DND-41 (cell line): ENCODE measurements around the gene ATAD2B.

Experiments
- ATAC-seq: fragments of 200-7000 bp; cut with Tn5 transposase; 3 replicates; pipeline ENCODE4 v1.9.1; 2021; ENCODE audit warnings: low read depth; ENCODE audit not compliant: insufficient read depth
- DNase-seq: peaks from one replicate; pipeline ENCODE4 v3.0.0-alpha.2; 2020
- H2AFZ ChIP-seq: 2 replicates; pipeline ENCODE4 v1.6.0; 2012; ENCODE audit warnings: low read depth, low read length
- H3K27ac ChIP-seq: 2 replicates; pipeline ENCODE4 v1.5.1; 2012; ENCODE audit warnings: low read length, inconsistent platforms
- H3K27me3 ChIP-seq: fragments of 200-600 bp; sonication (generic); 2 replicates; pipeline ENCODE4 v1.6.0; 2012; ENCODE audit warnings: low read length, mild to moderate bottlenecking, inconsistent platforms; ENCODE audit not compliant: insufficient read depth, poor library complexity
- H3K36me3 ChIP-seq: 2 replicates; pipeline ENCODE4 v1.5.1; 2012; ENCODE audit warnings: low read length, inconsistent platforms; ENCODE audit not compliant: insufficient read depth
- H3K4me1 ChIP-seq: 2 replicates; pipeline ENCODE4 v1.5.1; 2012; ENCODE audit warnings: mild to moderate bottlenecking, low read length; ENCODE audit not compliant: insufficient read depth
- H3K4me2 ChIP-seq: 2 replicates; pipeline ENCODE4 v1.6.0; 2012; ENCODE audit warnings: mild to moderate bottlenecking, moderate library complexity, low read length, inconsistent platforms; ENCODE audit not compliant: insufficient read depth
- H3K4me3 ChIP-seq, 2 experiments: fragments of 200-600 bp in 1 of 2; shearing (Covaris generic) in 1 of 2; 2 replicates each; pipeline ENCODE4 v1.5.1; 2012 to 2016; ENCODE audit warnings: inconsistent platforms in 2 of 2, low read length in 2 of 2, mild to moderate bottlenecking in 2 of 2, low read depth in 1 of 2, moderate library complexity in 1 of 2
- H3K79me2 ChIP-seq: 2 replicates; pipeline ENCODE4 v1.6.0; 2012; ENCODE audit warnings: low read length, inconsistent platforms; ENCODE audit not compliant: insufficient read depth
- H3K9ac ChIP-seq: 2 replicates; pipeline ENCODE4 v1.6.0; 2012; ENCODE audit warnings: low read depth, mild to moderate bottlenecking, inconsistent platforms, low read length, moderate library complexity
- H3K9me3 ChIP-seq: 2 replicates; pipeline ENCODE4 v1.5.1; 2012; ENCODE audit warnings: low read length, moderate library complexity, mild to moderate bottlenecking, inconsistent platforms; ENCODE audit not compliant: insufficient read depth, severe bottlenecking
- H4K20me1 ChIP-seq: 2 replicates; pipeline ENCODE4 v1.6.0; 2012; ENCODE audit warnings: low read length; ENCODE audit not compliant: insufficient read depth
- CTCF ChIP-seq: IDR thresholded peaks from 2 replicates; pipeline ENCODE4 v1.5.1; 2012; ENCODE audit warnings: borderline replicate concordance, low read length, moderate library complexity, mild to moderate bottlenecking; ENCODE audit not compliant: poor library complexity, severe bottlenecking; ENCODE audit errors: extremely low read depth
- EZH2 ChIP-seq: IDR thresholded peaks from 3 replicates; pipeline ENCODE4 v1.6.1; 2012; ENCODE audit warnings: borderline replicate concordance, low read depth, mild to moderate bottlenecking, moderate library complexity, low read length, inconsistent platforms; ENCODE audit not compliant: severe bottlenecking

Gene ATAD2B

GRCh38 chr2:23940718-23941620 is 14.0 kb upstream of the ATAD2B start:
- peaks cover 28% of the 10 kb centered on the region for H3K4me1 ChIP-seq
- H3K27ac ChIP-seq = peak overlapping the region; percentile 80
- no peaks in the 10 kb centered on the region for H3K36me3 ChIP-seq
- H2AFZ ChIP-seq = peak overlapping the region; percentile 92
- peak overlapping the region; percentile 71 to 82 for H3K4me3 ChIP-seq
- no peaks in the 10 kb centered on the region for H4K20me1 ChIP-seq
- H3K9ac ChIP-seq = peak overlapping the region; percentile 69
- H3K79me2 ChIP-seq = peaks cover 52% of the 10 kb centered on the region
- H3K4me2 ChIP-seq = peak overlapping the region; percentile 76
- H3K9me3 ChIP-seq = no peaks in the 10 kb centered on the region
- DNase-seq (peak; percentile 51), ATAC-seq (peak; percentile 67)
- TF ChIP-seq EZH2 = no peak
- no peak for TF ChIP-seq CTCF
- no peaks in the 10 kb centered on the region for H3K27me3 ChIP-seq

GRCh38 chr2:23939987-23940717 is 13.2 kb upstream of the ATAD2B start, which contains the start of gene UBXN2A:
UBXN2A (plus strand) TSS chr2:23940463; CDS start chr2:23958315, 17,852 bp downstream.
- Histone ChIP-seq H3K36me3 (no peaks in the 10 kb centered on the region), H4K20me1 (no peaks in the 10 kb centered on the region), H3K4me3 (peak within 1 kb of the TSS; percentile 71 to 82), H3K27me3 (no peaks in the 10 kb centered on the region), H2AFZ (peak within 1 kb of the TSS; percentile 92), H3K9ac (peak within 1 kb of the TSS; percentile 69), H3K4me1 (peaks cover 28% of the 10 kb centered on the region), H3K4me2 (peak within 1 kb of the TSS; percentile 76), H3K9me3 (no peaks in the 10 kb centered on the region), H3K79me2 (peaks cover 46% of the 10 kb centered on the region), H3K27ac (peak within 1 kb of the TSS; percentile 84)
- no peak for TF ChIP-seq EZH2
- no peak for TF ChIP-seq CTCF
- DNase-seq (peak; percentile 80), ATAC-seq (peak; percentile 83)

- Histone ChIP-seq H3K36me3 (no peaks in the 10 kb centered on the region), H4K20me1 (no peaks in the 10 kb centered on the region), H2AFZ (no peak overlapping the region), H3K9ac (no peak overlapping the region), H3K4me1 (peaks cover 4% of the 10 kb centered on the region), H3K4me3 (no peak overlapping the region), H3K79me2 (peaks cover 2% of the 10 kb centered on the region; the same call in 1 of the 2 replicates), H3K27me3 (no peaks in the 10 kb centered on the region), H3K9me3 (no peaks in the 10 kb centered on the region), H3K27ac (no peak overlapping the region), H3K4me2 (no peak overlapping the region)
- no peak for TF ChIP-seq CTCF
- no peak for TF ChIP-seq EZH2
- ATAC-seq (no peak), DNase-seq (no peak)
Measured at GRCh38 chr2:23934259-23934658, 7.3 kb upstream of the ATAD2B start.
